GM06990 (cell line): Measurements from ENCODE around the gene RNF4.
"Not testable (repeated sequence)": the region's sequence is repeated elsewhere in the genome, so short reads cannot be mapped to it uniquely, and the experiment has no call there.

Experiments used
- DNase-seq: peaks from one replicate; pipeline ENCODE4 v3.0.0-alpha.2; 2011; ENCODE audit not compliant: insufficient read length; ENCODE audit errors: extremely low read depth
- H3K27me3 ChIP-seq: replicated peaks from 2 replicates; pipeline ENCODE4 v1.6.0; 2011; ENCODE audit warnings: low read length; ENCODE audit not compliant: control insufficient read depth, insufficient read depth
- H3K36me3 ChIP-seq: 2 replicates; pipeline ENCODE4 v1.5.1; 2011; ENCODE audit warnings: low read length; ENCODE audit not compliant: control insufficient read depth, insufficient read depth
- H3K4me3 ChIP-seq: replicated peaks from 2 replicates; pipeline ENCODE4 v1.5.1; 2011; ENCODE audit warnings: low read depth, mild to moderate bottlenecking, control low read depth, low read length
- TF ChIP-seq, protein P1 (sequence below): IDR thresholded peaks from 2 replicates; pipeline ENCODE4 v1.5.1; 2011; ENCODE audit warnings: low read length, control low read depth, mild to moderate bottlenecking, inconsistent platforms; ENCODE audit not compliant: insufficient read depth, poor library complexity, severe bottlenecking

Gene RNF4

DNA sequence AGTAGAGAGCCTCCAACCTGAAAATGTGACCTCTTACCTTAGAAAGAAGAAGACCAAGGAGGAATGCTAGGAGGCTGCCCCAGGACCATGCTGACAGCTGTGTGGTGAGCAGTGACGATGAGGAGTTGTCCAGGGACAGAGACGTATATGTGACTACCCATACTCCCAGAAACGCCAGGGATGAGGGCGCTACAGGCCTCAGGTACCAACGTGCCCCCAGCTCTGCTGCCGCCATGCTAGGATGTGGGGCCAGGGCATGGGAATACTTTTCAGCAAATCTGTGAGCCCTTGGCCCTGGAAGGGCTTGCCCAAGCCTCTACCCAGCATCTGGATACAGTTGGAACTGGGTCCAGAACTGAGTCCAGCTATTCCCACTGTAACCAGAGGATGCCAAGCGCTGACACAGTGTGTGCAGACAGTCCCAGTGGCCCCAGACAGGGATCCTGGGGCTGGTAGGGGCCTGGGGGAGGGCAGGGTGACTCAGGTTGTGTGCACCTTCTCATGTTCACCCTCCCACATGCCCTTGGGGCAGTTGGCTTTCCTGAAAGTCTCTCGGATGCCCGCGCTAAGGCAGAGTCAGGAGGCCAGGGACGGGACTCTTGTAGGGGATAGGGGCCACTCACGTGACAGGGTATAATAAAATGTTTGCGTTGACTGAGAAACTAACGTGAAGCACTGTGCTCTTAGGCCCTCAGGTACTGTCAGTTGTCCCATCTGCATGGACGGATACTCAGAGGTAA lies 43.7 kb downstream of the RNF4 start:
- H3K4me3 ChIP-seq: no peak overlapping the region
- TF ChIP-seq, protein P1, sequence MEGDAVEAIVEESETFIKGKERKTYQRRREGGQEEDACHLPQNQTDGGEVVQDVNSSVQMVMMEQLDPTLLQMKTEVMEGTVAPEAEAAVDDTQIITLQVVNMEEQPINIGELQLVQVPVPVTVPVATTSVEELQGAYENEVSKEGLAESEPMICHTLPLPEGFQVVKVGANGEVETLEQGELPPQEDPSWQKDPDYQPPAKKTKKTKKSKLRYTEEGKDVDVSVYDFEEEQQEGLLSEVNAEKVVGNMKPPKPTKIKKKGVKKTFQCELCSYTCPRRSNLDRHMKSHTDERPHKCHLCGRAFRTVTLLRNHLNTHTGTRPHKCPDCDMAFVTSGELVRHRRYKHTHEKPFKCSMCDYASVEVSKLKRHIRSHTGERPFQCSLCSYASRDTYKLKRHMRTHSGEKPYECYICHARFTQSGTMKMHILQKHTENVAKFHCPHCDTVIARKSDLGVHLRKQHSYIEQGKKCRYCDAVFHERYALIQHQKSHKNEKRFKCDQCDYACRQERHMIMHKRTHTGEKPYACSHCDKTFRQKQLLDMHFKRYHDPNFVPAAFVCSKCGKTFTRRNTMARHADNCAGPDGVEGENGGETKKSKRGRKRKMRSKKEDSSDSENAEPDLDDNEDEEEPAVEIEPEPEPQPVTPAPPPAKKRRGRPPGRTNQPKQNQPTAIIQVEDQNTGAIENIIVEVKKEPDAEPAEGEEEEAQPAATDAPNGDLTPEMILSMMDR: no peak
- no peak for DNase-seq
- H3K27me3 ChIP-seq: no peaks in the 10 kb centered on the region
- peaks cover 38% of the 10 kb centered on the region for H3K36me3 ChIP-seq

DNA sequence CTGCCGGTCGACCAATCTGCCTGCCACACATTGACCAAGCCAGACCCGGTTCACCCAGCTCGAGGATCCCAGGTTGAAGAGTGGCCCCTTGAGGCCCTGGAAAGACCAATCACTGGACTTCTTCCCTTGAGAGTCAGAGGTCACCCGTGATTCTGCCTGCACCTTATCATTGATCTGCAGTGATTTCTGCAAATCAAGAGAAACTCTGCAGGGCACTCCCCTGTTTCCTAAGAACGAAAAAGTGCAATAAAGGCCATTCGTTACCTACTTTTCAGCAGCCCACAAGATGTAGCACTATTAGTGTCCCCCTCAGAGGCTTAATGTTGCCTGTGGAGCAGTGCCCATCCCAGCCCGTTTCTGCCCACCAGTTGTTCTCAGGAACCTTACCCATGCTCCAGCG lies 45.3 kb downstream of the RNF4 start:
- H3K27me3 ChIP-seq, H3K4me3 ChIP-seq, DNase-seq: not testable (repeated sequence)
- H3K36me3 ChIP-seq: peaks cover 35% of the 10 kb centered on the region

DNA sequence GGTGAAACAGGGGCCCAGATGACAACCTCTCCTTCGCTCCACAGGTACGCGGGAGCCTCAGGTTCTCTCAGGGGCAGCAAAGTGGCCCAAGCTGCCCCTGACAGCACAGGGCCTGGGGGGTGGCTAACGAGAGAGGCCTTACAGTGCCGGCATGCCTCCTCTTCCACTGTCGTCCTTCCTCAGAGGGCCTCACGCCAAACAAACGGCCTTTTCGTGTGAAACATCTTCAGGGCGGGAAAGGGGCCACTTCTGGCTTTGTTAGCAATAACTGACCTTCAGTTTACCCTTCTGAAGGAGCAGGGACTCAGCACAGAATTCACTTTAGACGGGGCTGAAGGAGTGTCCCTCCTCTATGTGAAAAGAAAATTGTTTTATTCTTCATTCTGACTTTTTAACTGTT lies 46.0 kb downstream of the RNF4 start:
- H3K4me3 ChIP-seq, DNase-seq, H3K27me3 ChIP-seq: not testable (repeated sequence)
- peaks cover 29% of the 10 kb centered on the region for H3K36me3 ChIP-seq

DNA sequence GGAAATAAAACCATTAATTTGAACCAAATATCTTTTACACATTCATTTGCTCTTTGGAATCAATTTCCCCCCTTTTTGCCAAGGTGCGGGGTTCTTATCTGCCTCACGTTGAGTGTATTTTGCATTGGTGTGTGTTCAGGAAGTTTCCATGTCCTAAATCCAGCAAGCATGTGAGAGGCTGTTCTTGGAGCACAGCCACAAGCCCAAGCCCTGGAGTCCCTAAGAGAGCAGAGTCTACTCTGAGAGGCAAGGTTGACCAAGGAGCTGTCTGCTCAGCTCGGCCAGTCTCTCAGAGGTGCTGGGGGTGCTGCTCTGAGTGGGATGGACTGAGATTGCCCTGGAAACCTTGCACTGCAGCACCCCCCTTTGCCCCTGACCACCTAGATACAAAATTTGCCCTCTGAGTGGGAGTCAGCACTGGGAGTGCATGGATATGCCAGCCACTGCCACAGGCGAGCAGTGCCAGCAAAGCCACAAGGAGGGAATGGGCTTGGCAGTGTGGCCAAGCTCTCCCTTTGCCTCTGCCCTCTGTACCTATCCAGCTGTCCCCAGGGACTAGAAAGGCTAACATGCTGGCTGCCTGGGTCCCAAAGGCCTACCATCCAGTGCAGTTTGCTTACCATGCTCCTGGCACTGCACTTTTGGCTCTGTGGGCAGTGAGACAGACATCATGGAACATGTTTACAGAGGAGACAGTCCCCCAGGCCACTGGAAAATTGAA lies 47.1 kb downstream of the RNF4 start:
- Histone ChIP-seq H3K27me3 (no peaks in the 10 kb centered on the region), H3K4me3 (no peak overlapping the region), H3K36me3 (peaks cover 24% of the 10 kb centered on the region)
- TF ChIP-seq, protein P1: no peak
- DNase-seq: no peak

DNA sequence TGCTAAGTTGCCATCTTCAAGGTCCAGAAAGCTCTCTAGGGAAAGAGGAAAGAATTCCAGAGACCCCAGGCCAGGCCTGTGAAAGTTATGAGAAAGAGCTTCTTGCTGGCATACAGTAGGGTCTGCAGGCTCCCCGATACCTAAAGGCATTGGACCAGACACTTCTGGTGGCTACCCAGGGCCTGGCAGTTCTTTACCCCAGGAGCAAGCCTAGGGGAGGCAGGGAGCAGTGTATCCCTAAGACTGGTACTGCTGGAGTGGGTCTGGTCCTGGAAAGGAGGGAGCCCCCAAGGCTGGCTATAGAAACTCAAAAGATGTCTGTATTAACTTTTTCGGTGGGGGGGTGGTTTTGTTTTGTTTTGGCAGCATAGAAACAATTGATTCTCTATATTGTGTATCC lies 47.7 kb downstream of the RNF4 start:
- peaks cover 24% of the 10 kb centered on the region for H3K36me3 ChIP-seq
- no peak overlapping the region for H3K4me3 ChIP-seq
- TF ChIP-seq, protein P1: no peak
- no peak for DNase-seq
- no peaks in the 10 kb centered on the region for H3K27me3 ChIP-seq

DNA sequence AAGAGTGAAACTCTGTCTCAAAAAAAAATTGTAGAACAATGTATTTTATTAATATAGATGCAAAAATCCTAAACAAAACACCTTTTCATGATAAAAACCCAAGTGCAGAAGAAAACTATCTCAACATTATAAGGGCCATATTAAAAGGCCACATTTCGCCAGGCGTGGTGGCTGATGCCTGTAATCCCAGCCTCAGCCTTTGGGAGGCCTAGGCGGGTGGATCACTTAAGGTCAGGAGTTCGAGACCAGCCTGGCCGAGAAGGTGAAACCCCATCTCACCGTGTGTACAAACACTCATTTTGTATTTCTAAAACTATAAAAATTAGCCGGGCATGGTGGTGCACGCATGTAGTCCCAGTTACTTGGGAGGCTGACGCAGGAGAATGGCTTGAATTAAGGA lies 57.7 kb downstream of the RNF4 start:
- DNase-seq: no peak
- H3K36me3 ChIP-seq: no peaks in the 10 kb centered on the region
- TF ChIP-seq, protein P1: no peak
- H3K27me3 ChIP-seq: no peaks in the 10 kb centered on the region
- H3K4me3 ChIP-seq: no peak overlapping the region

DNA sequence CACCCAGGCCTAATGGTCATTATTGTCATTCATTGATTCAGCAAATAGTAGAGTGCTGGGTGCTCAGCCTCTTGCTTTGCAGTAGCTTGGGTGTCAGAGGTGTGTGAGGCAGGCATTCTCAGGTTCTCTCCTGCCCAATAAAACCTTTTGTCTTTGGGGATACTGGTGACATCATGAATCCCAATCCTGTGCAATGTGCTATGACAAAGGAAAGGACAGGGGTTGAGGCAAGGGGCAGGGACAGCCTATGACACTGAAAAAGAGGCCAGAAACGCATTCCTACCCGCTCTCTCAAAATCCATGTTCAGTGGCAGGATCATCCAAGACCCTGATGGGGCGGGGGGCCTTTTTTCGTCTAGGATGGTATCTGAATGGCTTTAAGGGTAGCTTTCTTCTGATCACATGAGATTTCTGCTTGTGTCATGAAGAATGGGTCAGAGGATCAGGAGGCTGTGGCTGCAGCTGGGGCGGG lies 66.0 kb downstream of the RNF4 start:
- DNase-seq: no peak
- TF ChIP-seq, protein P1: no peak
- no peaks in the 10 kb centered on the region for H3K27me3 ChIP-seq
- H3K4me3 ChIP-seq: peak overlapping the region; percentile 87
- H3K36me3 ChIP-seq: no peaks in the 10 kb centered on the region
